AML-193 (cell line): ENCODE measurements around the gene MEAF6.

Experiments
- DNase-seq, 2 experiments: peaks; one replicate each; lab custom pipeline; 2025; lab: John Stamatoyannopoulos, UW

The MEAF6 gene

GRCh38 chr1:37485902-37486679, 28.5 kb downstream of the MEAF6 start:
- no peak for DNase-seq

DNA sequence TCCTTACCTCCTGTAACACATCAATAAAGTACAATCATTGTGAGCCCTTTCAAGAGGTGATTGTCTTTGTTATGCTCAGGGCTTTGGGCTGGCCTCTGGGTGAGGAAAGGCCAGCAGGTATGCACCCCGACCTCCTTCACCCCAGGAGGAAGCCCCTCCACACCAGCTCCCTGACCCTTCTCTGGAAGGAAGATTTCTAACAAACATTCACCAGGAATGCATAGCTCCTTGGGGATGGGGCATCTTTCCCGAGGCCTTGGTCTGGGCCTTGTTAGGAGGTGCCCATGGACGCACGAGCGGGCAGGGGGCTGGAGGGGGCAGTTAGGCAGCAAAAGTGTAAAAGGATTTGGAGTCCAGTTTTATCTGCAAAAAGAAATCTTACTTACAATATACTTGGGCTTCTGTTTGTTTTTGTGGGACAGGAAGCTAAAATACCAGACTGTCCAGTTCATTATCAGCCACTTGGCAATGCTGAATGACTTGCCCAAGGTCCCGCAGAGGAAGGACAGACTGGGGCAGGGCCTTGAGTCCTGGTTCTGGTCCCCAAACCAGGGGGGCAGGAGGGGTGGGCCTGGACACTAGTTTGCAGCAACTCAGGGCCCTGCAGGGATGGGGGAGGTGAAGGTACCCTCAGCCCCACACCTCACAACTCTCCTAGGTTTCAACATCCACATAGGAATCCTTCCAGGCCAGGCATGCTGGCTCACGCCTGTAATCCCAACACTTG, 30.1 kb downstream of the MEAF6 start:
- DNase-seq = no peak

- no peak for DNase-seq
Measured at GRCh38 chr1:37483785-37484184, 30.8 kb downstream of the MEAF6 start.

- no peak for DNase-seq
Measured at GRCh38 chr1:37482796-37483744, 31.5 kb downstream of the MEAF6 start.

DNA sequence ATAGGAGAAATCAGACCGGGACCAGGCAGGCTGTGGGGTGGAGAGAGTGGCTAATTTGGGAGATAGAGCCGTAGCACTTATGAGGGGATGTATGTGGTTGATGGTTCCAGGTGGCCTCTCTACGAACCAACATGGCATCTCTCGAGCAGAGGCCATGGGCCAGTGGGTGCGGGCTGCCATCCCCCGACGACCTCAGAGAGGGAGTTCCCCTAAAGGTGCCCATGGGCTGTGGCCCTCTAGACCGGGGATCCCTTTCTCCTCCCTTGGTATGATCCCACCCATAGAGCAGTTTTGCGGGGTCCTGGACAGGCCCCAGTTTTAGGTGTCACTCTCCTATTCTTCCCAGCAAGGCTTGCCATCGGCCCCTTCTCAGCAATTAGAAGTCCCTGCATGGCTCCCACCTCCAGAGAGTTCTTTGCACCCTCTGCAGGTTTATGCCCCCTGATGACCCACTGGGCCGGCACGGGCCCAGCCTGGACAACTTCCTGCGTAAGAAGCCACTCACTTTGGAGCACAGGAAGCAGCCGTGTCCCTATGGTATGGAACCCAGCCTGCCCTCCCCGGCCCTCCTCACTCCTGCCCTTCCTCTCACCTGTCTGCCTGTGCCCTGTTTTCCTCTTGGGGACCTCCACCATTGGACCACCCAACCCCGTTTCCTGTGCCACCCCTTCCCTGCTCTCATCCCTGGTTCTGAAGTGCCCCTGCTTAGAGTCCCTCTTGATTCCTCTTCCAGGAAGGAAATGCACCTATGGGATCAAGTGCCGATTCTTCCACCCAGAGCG, 32.4 kb downstream of the MEAF6 start:
- DNase-seq = no peak

- no peak for DNase-seq
Measured at GRCh38 chr1:37481289-37482003, 33.1 kb downstream of the MEAF6 start.

DNA sequence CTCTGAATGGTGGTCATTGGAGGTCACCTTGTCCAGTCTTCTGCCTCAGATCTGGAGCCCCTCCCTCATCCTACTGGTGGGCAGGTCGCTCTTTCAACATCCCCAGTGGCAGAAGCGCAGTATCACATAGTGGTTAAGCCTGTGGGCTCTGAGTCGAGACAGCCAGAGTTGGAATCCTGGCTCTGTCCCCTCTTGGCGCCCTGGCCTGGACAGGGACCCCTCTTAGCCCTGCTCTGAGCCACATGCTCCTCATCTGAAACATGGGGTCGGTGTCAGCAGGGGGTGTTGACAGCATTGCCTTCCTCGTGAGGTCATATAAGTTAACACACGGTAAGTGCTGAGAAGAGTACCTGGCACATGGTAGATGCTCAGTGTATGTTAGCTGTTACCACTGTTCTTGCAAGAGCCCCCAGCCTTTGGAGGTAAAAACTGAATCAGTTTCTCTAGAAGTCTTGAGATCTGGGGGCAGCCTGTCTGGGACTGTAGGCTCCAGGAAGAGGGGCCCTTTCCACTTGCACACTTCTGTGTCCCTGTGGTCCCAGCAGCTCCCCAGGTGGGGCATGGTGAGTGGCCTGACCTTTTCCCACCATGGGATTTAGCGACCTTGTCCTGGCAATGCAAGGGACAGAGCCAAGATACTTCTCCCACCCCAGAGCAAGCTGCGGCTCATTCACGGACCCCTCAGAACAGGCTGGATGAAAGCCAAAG, 33.8 kb downstream of the MEAF6 start:
- no peak for DNase-seq

GRCh38 chr1:37480125-37480466, 34.5 kb downstream of the MEAF6 start:
- DNase-seq = no peak

DNA sequence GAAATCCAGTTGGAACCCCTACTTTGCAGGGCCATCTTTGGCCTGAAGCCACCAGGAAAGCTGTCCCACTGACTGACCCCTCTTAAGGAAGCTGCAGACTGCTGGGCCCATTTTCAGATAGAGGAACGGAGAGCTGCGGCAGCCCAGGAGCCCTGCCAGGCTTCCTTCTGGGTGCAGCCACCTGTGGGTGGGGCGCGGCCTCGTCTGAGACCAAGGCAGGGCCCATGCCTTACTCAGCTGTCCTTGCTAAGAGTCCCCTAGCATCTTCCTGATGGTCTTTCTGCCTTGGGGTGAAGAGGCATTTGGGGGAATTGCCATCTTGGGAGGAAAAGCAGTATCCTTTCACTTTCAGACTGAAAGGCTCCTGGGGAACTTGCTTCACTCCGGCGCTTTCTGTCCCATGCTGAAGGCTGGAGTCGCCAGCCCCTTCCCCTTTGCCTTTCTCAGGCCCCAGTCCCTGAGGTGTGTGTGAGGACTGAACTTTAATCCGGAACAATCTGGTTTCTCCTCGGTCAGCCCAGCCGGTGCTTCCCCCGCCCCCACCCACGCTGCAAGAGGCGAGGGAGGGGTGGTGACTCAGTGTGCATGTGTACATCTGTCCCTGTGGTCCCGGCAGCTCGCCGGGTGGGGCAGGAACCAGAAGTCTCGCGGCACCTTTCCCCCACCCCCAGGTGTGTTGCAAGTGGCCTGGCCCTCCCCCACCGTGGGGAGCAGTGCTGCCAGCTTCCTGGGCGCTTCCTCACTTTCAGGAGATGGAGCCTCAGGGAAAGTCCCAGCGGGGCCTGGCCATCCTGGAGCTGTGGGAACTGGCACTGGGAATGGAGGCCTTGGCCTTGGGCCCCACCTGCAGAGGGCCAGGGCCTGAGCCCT, 35.1 kb downstream of the MEAF6 start:
- peak; percentile 82 to 89 for DNase-seq

DNA sequence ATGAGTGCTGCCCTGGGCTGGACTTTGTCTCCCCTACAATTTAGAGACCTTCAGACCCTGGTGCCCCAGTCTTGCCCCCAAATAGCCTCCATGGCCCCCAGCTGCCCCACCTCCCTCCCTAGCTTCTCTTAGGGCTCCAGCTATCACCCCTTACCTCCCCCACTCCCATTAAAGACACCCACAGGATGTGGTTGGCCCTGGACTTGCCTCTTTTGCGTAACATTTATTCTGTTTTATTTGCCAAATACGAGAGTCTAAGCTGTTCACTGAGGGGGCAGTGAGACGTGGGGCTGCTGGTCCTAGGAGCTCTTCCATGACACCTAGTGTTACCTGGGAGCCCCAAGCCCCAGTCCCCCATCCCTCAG, 35.7 kb downstream of the MEAF6 start:
- peak; percentile 56 to 60 for DNase-seq

GRCh38 chr1:37478451-37478881, 36.1 kb downstream of the MEAF6 start:
- DNase-seq = no peak

GRCh38 chr1:37477946-37478345, 36.6 kb downstream of the MEAF6 start:
- no peak for DNase-seq

DNA sequence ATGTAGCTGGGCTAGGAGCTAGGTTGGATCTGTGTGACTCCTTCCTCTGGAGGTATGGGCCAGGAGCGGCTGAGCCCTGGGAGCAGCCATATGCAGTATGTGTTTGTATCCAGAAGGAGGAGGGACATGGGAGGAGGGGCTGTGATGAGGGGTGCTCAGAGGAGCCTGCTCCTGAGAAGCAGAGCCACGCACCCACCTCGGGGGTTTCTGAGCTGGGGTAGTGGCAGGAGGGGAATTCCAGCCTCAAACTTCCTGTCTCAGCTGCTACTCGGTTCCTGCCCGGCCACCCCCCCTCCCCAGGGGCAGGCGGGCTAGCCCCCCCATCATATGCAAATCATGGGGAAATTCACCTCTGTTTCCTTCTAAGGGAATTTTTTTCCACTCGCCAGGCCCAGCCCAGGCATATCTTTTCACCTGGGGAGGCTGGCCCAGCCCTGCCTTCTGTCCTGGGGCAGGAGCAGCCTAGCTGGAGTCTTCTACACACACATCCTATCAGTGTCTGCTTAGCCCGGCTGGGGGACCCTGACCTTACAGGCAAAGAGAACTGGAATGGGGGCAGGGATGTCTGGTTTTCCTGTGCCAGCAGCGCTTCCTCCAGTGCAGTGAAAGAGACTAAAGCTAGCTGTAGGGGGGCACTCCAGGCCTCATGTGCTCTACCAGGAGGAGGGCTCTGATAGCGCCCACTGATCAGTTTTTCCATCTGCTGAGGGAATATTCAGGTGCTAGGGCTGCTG, 37.2 kb downstream of the MEAF6 start:
- DNase-seq = no peak

GRCh38 chr1:37476460-37477197, 37.9 kb downstream of the MEAF6 start:
- no peak for DNase-seq

GRCh38 chr1:37476087-37476452, 38.5 kb downstream of the MEAF6 start:
- DNase-seq = no peak

DNA sequence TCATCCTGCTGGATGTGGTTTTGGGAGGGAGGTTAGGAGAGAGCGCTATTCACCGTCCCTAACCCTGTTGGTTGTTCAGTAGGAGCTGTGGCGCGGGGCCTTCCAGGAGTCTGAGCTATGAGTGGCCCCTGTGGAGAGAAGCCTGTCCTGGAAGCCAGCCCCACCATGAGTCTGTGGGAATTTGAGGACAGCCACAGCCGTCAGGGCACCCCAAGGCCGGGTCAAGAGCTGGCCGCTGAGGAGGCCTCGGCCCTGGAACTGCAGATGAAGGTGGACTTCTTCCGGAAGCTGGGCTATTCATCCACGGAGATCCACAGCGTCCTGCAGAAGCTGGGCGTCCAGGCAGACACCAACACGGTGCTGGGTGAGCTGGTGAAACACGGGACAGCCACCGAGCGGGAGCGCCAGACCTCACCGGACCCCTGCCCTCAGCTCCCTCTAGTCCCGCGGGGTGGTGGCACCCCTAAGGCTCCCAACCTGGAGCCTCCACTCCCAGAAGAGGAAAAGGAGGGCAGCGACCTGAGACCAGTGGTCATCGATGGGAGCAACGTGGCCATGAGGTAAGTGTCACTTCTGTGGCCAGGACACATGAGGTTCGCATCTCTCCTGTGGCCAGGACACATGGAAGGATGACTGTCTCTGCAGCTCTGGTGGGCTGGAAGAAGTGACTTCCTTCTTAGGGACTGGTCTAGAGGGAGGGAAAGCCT, 39.0 kb downstream of the MEAF6 start:
- DNase-seq = no peak

GRCh38 chr1:37474697-37475379, 39.7 kb downstream of the MEAF6 start:
- DNase-seq = no peak
